Spleen (tissue), 7 donors: ENCODE data around the gene RAB3A.

Source experiments
- CTCF ChIP-seq, 11 experiments: fragments of 200-600 bp in 7 of 11; fragments of 450-650 bp in 4 of 11; sonication (generic) in 4 of 11; IDR thresholded peaks in 8 of 11; conservative IDR thresholded peaks in 3 of 11; 1 replicate in 7 of 11; 2 replicates in 4 of 11; pipeline versions ENCODE4 v1.4.0 to v1.8.0; 2016 to 2021; ENCODE audit warnings: antibody characterized with exemption in 11 of 11, inconsistent platforms in 4 of 11, mild to moderate bottlenecking in 1 of 11
- POLR2AphosphoS5 ChIP-seq, 3 donors: sonication (generic); formaldehyde crosslinking; IDR thresholded peaks; one replicate each; pipeline ENCODE4 v1.5.1; 2017; ENCODE audit warnings: antibody characterized with exemption in 3 of 3
- donor health status: DM: no; HTN: no; CAD: no; lungs with moderate emphysema.
- donor health status: DM: no; HTN: no; CAD: no.
- donor health status: DM: no; HTN: no; CAD: no.

GRCh38 chr19:18234194-18234593 lies 30.4 kb upstream of the RAB3A start:
- TF ChIP-seq CTCF (IDR thresholded peaks at IDR 0.05 in 8 of 11, conservative IDR thresholded peaks at IDR 0.05 in 3 of 11) (no peak), POLR2AphosphoS5 (IDR thresholded peaks at IDR 0.05) (no peak)
